Stimulated activated CD4-positive, alpha-beta T cell treated with anti-CD3 and anti-CD28 coated beads, Interleukin-15, amount 100 ng/mL, for 48 hours (primary cell): ENCODE data around the gene DNASE2.
A peak's percentile ranks its signal among the peaks of the same experiment; 100 is the strongest.

Source experiments
- DNase-seq, 2 donors: peaks; one replicate each; pipeline ENCODE4 v3.0.0-alpha.2; 2020; ENCODE audit warnings: low read depth in 2 of 2

DNASE2 gene

DNA sequence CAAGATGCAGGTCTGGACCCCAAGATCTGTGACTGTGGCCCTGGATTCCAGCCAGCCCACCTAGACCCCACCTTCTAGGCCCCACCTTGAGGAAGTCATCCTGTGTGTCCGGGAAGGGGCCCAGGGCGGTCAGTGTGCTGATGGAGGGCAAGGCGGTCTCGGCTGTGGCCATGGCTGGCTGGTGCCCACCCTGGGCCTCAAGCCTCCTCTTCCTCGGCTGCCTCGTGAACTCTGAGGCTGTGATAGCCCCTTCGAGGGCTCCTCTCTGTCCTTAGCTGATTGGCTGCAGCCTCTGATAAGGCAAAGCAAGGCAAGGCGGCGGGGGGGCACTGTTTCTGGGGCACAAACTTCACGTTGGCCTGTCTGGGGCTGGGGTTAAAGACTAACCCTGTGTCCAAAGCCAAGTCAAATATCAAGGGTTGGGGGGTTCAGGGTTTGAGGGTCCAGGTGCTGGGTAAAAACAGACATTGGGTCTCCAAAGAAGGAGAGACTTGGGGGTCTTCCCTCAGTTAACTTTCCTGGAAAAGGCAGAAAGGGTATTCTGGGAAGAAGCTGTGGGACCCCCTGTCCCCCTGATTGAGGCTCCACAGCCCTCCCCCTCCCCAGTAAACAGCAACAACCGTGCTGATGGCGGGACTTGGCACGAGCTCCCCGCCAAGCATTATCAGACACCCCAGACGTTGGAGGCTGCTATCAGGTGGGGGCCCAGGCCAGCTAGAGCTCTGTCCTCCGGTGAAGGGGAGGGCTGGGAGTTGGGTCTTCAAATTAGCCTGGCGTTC, 5.9 kb upstream of the DNASE2 start, which contains the start of gene KLF1:
TSS of gene KLF1 (minus strand) at position 233 of the 779 bp plus-strand sequence. CDS start at position 172, 61 bp downstream.
- no peak for DNase-seq

DNA sequence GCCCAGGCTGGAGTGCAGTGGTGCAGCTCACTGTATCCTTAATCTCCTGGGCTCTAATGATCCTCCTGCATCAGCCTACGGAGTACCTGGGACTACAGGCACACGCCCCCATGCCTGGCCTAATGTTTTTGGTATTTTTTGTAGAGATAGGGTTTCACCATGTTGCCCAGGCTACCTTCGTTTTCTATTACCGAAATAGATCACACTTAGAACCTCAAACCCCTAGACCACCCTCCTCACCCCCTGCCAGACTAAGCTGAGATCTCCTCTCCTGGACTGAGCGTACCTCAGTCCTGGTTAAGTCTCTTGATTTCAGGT, 5.4 kb upstream of the DNASE2 start:
- DNase-seq: no peak

DNA sequence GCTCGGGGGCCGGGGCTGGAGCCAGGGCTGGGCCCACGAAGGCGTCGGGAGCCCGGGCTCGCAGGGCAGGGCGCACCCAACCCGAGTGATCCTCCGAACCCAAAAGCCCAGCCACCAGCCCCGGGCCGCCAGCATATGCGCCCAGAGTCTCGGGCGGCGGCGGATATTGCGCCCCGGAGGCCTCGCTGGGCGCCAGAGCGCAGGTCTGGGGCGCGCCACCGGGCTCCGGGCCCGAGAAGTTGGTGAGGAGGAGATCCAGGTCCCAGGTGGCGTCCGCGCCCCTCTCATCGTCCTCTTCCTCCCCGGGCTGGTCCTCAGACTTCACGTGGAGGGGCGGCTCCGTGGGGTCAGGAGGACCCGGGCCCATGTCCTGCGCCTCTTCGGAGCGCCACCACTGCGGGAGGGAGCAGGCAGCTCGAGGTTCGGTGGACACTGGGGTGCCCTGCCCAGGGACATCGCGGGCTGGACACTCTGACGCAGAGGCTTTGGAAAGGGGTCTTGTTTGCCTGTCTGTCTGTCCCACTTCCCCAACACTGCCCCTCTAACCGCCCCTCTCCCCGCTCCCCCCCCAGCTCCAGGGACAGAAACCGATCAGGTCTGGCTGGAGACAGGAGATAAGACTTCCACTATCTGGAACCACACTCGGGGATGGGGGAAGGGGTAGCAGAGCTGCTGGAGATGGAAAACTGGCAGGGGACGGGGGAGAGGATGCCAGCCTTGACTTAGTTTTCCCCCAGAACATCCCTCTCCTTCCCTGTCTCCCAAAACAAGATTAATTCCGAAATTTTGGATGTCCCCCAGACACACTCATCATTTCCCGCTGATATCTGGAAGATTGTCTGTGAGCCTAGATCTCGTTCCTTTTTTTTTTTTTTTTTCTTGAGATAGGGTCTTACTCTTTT, 4.8 kb upstream of the DNASE2 start:
- DNase-seq: no peak

DNA sequence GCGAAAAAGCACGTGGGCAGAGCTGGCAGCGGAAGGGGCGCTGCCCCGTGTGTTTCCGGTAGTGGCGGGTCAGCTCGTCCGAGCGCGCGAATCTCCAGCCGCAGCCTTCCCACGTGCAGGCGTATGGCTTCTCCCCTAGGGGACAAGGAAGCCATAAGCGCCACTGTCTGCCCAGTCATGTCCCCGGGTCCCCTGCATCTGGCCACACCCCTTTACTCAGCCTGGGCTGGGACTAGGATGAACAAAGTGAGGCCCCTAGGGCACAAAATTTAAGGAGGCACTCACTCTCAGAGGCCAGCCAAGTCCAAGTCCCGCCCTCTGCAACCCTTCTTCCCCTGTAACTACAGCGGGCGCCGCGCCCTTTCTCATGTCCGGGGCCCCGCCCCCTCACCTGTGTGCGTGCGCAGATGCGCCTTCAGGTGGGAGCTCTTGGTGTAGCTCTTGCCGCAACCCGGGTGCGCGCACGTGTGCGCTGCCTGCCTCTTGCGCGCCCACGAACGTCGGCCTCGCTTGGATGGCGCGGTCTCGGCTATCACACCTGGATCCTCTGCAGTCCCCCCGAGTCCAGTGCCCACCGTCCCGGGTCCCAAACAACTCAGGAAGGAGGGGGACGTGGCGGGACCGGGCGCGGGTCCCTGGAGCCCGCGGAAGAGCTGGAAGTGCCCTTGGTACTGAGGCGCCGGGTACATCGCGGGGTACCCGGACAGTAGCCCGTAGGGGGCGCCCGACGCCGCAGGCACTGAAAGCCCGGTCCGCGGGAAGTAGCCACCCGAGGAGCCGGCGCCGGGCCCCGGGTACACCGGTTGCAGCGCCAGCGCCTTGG, 3.9 kb upstream of the DNASE2 start:
- DNase-seq: peak; percentile 91 to 94

DNA sequence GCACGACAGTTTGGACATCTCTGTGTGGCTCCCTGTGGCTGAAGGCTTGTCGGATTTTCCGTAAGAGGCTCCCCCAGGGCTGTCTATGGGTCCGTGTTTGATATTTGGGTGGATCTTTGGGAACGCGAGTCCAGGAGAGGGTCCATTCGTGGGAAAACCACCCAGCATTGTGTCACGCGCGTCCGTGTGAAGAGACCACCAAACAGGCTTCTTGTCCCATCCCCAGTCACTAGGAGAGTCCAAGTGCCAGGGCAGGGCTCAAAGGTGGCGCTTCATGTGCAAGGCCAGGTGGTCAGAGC, 3.3 kb upstream of the DNASE2 start:
- no peak for DNase-seq

DNA sequence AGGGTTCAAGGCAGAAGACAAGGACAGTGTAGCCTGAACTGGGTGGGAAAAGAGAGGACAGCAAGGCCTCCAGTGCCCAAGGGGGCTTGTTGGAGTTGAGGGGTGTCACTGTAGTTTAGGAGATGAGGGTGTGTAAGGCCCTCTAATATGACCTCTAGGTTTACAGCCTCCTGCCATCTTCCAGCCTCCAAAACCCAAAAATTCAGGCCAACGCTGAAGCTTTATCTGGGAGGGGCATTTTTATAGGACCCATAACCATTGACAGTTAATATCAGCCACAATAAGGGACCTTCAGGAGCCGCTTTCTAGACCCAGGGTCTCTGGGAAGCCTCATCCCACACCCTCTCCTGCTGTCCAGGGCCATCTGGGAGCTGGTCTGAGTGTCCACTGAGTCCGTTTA, 3.0 kb upstream of the DNASE2 start:
- DNase-seq: no peak

DNA sequence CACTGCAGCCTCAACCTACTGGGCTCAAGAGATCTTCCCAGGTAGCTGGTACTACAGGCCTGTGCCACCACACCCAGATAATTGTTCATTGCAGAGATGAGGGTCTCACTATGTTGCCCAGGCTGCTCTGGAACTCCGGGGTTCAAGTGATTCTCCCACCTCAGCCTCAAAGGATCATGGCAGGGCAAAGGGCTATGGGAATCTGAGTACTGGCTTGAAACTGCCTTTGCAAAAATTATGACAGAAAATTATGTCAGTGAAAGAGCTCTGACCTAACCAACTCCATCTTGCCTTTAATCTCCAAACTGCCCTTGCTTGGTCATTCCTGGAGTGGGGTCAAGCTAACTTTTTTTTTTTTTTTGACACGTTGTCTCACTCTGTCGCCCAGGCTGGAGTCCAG, 1.3 kb upstream of the DNASE2 start:
- no peak for DNase-seq

DNA sequence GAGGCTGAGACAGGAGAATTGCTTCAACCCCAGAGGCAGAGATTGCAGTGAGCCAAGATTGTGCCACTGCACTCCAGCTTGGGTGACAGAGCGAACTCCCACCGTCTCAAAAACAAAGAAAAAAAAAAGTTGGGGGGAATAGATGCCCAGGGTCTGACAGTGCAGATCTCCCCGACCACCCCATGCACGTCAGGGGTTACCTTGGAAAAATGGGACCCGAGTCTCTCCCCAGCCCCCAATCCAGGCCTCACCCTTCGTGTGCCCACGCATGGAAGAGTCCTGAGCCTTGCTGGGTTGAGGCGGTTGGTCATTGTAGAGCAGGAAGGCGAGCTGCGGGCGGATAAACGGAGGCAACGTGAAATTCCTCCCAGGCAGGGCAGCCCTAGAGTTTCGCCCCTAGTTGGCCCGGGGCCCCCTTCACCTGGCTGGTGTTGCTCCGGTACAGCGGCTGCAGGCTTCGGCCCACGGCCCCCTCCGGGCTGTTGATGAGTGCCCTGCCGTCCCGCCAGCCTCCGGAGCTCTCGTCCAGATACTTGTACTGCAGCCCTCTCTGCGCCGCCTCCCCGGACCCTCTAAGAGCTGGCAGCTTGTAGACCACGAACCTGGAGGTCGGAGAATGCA, 588 bp downstream of the DNASE2 start:
- no peak for DNase-seq

DNA sequence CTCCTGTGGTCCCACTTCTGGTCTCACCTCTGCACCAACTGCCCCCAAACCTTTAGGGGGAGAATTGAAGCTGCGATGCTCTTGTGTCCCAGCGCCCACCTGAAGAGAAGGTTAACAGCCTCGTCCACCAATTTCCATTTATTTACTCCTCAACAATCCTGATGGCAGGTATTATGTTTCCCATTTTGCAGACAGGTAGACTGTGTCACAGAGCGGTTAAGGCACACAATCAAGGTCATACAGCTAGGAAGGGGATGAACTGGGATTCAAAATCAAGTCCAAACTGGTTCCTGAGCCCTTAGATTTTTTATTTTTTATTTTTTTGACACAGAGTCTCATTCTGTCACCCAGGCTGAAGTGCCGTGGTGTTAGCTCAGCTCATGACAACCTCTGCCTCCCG, 6.2 kb downstream of the DNASE2 start:
- DNase-seq: no peak

DNA sequence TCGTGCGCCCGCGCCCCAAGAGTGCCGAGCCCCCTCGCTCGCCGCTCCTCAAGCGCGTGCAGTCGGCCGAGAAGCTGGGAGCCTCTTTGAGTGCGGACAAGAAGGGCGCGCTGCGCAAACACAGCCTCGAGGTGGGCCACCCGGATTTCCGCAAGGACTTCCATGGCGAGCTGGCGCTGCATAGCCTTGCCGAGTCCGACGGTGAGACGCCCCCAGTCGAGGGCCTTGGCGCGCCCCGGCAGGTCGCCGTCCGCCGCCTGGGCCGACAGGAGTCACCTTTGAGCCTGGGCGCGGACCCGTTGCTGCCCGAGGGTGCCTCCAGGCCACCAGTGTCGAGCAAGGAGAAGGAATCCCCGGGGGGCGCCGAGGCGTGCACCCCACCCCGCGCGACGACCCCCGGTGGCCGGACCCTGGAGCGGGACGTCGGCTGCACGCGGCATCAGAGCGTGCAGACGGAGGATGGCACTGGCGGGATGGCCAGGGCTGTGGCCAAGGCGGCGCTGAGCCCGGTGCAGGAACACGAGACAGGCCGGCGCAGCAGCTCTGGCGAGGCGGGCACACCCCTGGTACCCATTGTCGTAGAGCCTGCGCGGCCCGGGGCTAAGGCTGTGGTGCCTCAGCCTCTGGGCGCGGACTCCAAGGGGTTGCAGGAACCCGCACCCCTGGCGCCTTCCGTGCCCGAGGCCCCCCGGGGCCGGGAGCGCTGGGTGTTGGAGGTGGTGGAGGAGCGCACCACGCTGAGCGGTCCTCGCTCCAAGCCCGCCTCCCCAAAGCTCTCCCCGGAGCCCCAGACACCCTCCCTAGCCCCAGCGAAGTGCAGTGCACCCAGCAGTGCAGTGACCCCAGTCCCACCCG, 7.1 kb downstream of the DNASE2 start:
- no peak for DNase-seq

DNA sequence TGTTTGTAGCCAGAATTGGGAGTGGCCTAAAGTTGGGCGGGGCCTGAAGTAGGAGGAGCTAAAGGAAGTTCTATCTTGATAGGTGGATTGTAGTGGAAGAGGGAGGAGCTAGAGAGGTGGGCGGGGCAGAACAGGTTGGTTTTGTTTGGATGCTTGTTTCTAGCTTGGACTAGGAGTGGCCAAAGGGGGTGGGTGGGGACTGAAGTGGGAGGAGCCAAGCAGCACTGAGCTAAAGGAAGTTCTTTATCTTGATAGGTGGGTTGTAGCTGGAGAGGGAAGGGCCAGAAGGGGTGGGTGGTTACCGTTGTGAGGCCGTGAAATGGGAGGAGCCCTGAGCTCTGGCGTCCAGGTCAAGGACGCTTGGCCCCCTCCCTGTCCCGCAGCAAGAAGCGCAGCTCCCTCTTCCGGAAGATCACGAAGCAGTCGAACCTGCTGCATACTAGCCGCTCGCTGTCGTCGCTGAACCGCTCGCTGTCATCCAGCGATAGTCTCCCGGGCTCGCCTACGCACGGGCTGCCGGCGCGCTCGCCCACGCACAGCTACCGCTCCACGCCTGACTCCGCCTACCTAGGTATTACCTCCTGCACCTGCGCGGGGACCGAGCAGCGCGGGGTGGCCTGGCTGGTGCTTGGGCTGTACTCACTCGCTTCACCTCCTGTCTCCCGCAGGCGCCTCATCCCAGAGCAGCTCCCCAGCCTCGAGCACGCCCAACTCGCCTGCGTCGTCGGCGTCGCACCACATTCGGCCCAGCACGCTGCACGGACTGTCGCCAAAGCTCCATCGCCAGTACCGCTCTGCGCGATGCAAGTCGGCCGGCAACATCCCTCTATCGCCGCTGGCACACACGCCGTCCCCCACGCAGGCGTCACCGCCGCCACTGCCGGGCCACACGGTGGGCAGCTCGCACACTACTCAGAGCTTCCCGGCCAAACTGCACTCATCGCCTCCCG, 8.0 kb downstream of the DNASE2 start:
- peak; percentile 54 to 76 for DNase-seq

DNA sequence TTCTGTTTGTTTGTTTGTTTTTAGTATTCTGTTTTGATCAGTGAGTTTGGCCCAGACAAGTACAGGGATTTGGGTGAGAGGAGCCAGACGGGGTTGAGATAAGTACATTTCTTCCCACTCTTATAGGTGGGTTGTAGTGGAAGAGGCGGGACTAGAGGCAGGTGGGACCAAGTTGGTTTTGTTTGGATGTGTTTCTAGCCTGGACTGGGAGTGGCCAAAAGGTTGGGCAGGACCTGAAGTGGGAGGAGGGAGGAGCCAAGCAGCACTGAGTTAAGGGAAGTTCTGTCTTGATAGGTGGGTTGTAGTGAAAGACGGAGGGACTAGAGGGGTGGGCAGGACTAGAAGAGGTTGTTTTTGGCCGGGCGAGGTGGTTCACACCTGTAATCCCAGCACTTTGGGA, 9.0 kb downstream of the DNASE2 start:
- no peak for DNase-seq

DNA sequence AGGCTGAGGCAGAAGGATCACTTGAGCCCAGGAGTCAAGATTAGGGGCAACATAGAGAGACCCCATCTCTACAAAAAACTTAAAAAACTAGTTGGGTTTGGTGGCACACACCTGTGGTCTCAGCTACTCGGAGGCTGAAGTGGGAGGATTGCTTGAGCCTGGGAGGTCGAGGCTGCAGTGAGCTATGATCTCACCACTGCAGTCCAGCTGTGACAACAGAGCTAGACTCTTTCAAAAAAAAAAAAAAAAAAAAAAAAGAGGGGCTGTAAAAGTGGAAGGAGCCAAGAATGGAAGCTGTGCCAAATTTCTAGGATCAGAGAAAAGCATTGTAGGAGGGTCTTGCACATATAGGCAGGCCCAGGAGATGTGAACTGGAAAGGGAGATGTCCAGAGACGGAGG, 9.6 kb downstream of the DNASE2 start:
- DNase-seq: no peak

DNA sequence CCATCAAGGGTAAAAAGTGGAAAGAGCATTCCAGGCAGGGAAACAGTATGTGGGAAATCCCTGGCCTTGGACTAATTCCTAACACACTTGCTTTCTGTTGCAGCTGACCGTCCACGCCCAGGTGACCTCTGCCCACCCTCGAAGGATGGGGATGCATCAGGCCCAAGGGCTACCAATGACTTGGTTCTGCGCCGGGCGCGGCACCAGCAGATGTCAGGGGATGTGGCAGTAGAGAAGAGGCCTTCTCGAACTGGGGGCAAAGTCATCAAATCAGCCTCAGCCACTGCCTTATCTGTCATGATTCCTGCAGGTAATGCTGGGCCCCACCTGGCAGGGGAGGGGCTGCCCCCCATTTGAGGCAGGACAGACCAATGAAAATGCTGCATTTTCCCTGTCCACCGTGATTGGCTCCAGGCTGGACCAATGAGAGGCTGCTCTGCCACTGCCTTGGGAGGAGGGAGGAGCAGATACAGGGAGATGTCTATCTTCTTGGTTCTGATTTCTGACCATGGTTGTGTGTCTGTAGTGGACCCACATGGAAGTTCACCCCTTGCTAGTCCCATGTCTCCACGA, 12.6 kb downstream of the DNASE2 start:
- DNase-seq: no peak

DNA sequence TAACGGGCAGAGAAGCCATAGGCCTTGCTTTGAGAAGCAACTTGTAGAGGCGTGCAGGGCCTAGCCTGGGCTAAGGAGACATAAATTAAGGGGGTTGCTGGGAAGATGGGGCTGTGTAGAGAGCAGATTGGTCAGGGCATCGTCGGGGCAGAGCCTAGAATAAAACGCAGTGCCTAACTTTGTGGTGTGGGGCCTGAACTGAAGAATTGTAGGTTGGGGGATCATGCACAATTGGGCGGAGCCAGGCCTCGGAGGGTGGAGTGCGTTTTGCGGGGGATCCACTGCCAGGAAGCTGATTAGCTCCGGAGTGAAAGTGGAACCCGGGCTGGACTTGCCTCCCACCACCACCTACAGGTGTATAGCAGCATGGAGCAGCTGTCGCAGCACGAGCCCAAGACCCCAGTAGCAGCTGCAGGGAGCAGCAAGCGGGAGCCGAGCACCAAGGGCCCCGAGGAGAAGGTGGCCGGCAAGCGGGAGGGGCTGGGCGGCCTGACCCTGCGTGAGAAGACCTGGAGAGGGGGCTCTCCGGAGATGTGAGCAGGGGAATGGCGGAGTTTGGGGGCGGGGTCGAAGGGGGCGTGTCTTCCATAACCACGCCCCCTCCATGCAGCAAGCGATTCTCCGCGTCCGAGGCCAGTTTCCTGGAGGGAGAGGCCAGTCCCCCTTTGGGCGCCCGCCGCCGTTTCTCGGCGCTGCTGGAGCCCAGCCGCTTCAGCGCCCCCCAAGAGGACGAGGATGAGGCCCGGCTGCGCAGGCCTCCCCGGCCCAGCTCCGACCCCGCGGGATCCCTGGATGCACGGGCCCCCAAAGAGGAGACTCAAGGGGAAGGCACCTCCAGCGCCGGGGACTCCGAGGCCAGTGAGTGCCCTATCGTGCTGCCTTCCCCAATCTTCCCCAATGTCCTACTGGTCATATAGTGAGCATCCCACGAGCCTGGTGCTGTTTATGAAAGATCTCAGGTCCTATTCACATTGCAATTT, 13.8 kb downstream of the DNASE2 start:
- peak; percentile 56 to 60 for DNase-seq

DNA sequence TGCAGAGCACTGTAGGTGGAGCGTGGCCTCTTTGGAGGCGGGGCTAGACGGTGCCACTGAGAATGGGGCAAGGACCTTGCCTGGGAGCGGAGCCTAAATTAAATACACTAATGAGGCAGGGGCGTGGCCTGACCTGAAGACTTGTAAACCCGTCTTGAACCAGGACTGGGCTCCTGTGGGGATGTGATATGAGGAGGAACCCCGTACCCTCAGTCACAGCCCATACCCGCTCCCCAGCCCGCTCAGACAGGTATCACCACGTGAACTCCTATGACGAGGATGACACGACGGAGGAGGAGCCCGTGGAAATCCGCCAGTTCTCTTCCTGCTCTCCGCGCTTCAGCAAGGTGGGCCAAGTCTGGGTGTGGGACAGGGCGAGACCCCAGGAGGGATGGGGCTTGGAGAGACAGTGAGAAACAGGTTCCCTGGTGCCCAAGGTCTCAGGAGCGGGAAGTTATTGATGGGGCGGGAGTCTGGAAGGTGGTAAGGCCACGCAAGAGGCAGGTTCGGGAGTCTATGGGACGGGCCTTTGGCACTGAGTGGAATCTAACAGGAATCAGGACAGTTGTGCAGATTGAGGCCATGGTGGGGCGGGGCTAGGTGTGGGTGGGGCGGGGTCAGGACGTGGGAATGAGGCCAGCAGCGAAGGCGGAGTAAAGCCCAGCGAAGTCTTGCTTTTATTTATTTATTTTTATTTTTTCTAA, 14.7 kb downstream of the DNASE2 start:
- DNase-seq: no peak

DNA sequence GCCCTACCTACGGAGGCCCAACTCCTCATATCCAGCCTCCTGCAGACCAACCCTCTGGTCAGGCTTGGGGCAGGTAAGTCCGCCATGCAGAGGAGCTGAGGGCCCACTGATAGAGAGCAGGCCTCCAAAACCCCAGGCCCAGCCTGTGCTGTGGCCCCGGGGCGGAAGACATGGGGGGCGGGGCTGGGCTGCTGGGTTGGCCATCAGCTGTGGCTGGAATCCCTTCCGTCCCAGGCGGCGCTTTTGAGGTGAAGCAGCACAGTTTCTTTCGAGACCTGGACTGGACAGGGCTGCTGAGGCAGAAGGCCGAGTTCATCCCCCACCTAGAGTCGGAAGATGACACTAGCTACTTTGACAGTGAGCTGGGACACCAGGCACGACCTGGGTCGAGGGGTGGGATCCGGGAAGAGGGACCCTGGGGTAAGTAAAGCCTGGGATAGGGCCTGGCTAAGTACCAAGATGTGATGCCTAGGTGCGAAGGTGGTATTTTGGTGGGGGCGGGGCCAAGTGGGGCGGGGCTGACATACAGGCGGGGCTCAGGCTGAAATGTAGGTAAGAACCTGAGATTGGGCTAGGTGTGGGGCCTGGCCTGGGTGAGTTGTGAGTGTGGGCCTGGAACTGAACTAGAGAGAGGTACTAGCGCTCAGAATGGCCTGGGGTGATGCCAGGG, 15.4 kb downstream of the DNASE2 start:
- DNase-seq: no peak
